ENCODE results near the gene LSM7. TPM values are rescaled to one million over a fixed set of nuclear protein-coding genes. Genes with fewer than 3 reads are reported as not detected.
A peak's percentile ranks its signal among the peaks of the same experiment; 100 is the strongest.

The LSM7 gene
- total RNA-seq, 1 experiment from 2014 or later = 97.3 TPM

DNA sequence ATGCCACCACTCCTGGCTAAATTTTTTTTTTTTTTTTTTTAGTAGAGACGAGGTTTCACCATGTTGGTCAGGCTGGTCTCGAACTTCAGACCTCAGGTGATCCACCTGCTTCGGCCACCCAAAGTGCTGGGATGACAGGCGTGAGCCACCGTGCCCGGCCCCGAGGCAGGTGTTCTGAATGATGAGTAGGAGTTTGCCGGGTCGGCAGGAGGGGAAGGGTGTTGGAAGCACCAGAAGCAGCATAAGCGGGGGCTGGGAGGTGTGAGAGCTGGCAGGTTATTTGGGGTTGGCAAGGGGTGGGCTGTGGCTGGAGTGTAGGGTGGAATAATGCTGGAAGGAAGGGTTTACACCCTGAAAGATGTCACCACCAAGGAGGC, 1.9 kb upstream of the LSM7 start:
- BruUV-seq (replicated peaks) = no TSS peak
- no peak overlapping the region for H3K4me3 ChIP-seq (ENCODE audit: low read depth in 2 of 2, low read length in 2 of 2)
- ATAC-seq (no peak), DNase-seq (ENCODE audit: low read depth, low spot score) (no peak)
- TF ChIP-seq, protein P1, sequence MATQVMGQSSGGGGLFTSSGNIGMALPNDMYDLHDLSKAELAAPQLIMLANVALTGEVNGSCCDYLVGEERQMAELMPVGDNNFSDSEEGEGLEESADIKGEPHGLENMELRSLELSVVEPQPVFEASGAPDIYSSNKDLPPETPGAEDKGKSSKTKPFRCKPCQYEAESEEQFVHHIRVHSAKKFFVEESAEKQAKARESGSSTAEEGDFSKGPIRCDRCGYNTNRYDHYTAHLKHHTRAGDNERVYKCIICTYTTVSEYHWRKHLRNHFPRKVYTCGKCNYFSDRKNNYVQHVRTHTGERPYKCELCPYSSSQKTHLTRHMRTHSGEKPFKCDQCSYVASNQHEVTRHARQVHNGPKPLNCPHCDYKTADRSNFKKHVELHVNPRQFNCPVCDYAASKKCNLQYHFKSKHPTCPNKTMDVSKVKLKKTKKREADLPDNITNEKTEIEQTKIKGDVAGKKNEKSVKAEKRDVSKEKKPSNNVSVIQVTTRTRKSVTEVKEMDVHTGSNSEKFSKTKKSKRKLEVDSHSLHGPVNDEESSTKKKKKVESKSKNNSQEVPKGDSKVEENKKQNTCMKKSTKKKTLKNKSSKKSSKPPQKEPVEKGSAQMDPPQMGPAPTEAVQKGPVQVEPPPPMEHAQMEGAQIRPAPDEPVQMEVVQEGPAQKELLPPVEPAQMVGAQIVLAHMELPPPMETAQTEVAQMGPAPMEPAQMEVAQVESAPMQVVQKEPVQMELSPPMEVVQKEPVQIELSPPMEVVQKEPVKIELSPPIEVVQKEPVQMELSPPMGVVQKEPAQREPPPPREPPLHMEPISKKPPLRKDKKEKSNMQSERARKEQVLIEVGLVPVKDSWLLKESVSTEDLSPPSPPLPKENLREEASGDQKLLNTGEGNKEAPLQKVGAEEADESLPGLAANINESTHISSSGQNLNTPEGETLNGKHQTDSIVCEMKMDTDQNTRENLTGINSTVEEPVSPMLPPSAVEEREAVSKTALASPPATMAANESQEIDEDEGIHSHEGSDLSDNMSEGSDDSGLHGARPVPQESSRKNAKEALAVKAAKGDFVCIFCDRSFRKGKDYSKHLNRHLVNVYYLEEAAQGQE (IDR thresholded peaks at IDR 0.05; ENCODE audit: insufficient read depth in 1 of 2, low read depth in 2 of 2, low read length in 1 of 2) = no peak
- H3K36me3 ChIP-seq (ENCODE audit: control insufficient read depth, insufficient read depth, low read length) = peaks cover 3% of the 10 kb centered on the region; the same call in 1 of the 2 replicates
- intact Hi-C loops (cut with micrococcal nuclease; ENCODE audit: unreplicated experiment) (no loop called here), in situ Hi-C loops (cut with HindIII; ENCODE audit: low pct_unique_long_range_greater_than_20kb, low sequenced_read_pairs) (no loop called here)
- ChIA-PET POLR2A (interaction anchor here (0.6 kb wide), 1 partner anchor 33 kb away, joined by 5 read pairs; no protein-coding TSS in a partner anchor), CTCF (interaction anchor here (0.6 to 1.1 kb wide), 2 partner anchors 14 to 91 kb away, joined by 3 read pairs; no protein-coding TSS in a partner anchor)
- H3K27ac ChIP-seq (ENCODE audit: low read length) = no peak overlapping the region
- no peaks in the 10 kb centered on the region for H3K27me3 ChIP-seq (ENCODE audit: control insufficient read depth, insufficient read depth, low read length)
- no peaks in the 10 kb centered on the region for H3K9me3 ChIP-seq (ENCODE audit: control insufficient read depth, insufficient read depth, low read depth, low read length)
- H3K4me1 ChIP-seq (ENCODE audit: control insufficient read depth, insufficient read depth, low read length) = peaks cover 14% of the 10 kb centered on the region

DNA sequence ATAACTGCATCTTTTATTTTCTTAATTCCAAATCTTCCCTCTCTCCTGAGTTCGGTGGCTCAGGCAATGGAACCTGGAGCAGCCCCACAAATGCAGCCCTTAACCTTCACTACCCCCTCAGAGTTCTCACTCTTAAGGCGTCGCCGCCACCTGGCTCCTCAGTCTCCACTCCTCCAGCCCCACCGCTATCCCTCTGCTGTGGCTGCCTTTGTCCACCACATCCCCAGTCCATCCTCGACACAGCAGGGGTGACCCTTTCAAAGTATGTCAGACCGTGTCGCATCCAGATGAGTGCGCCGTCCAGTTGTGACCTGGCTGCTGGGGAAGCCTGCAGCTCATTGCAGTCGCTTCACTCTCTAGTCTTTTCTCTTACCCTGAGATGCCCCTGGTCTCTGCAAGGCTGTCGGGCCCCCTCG, 1.1 kb upstream of the LSM7 start:
- intact Hi-C loops (cut with micrococcal nuclease; ENCODE audit: unreplicated experiment) = no loop called here
- in situ Hi-C loops (cut with HindIII; ENCODE audit: low pct_unique_long_range_greater_than_20kb, low sequenced_read_pairs) = no loop called here
- H3K36me3 ChIP-seq (ENCODE audit: control insufficient read depth, insufficient read depth, low read length) = peaks cover 3% of the 10 kb centered on the region; the same call in 1 of the 2 replicates
- H3K27me3 ChIP-seq (ENCODE audit: control insufficient read depth, insufficient read depth, low read length) = no peaks in the 10 kb centered on the region
- ATAC-seq (no peak), DNase-seq (ENCODE audit: low read depth, low spot score) (no peak)
- no TSS peak for BruUV-seq (replicated peaks)
- CTCF ChIA-PET = interaction anchor here (0.6 to 1.1 kb wide), 3 partner anchors 13 to 169 kb away, joined by 3 to 6 read pairs (median 3); no protein-coding TSS in a partner anchor
- H3K9me3 ChIP-seq (ENCODE audit: control insufficient read depth, insufficient read depth, low read depth, low read length) = no peaks in the 10 kb centered on the region
- peaks cover 14% of the 10 kb centered on the region for H3K4me1 ChIP-seq (ENCODE audit: control insufficient read depth, insufficient read depth, low read length)
- peak overlapping the region; percentile 85 to 93 for H3K4me3 ChIP-seq (ENCODE audit: low read depth in 2 of 2, low read length in 2 of 2)
- TF ChIP-seq TCF7L2 (IDR thresholded peaks at IDR 0.05; ENCODE audit: low read depth, low read length) (no peak), SIN3A (IDR thresholded peaks at IDR 0.05; ENCODE audit: borderline replicate concordance, insufficient read depth, low read depth, low read length) (no peak), POLR2AphosphoS5 (IDR thresholded peaks at IDR 0.05; ENCODE audit: low read depth, low read length) (no peak)
- TF ChIP-seq, protein P1 (IDR thresholded peaks at IDR 0.05; ENCODE audit: insufficient read depth in 1 of 2, low read depth in 2 of 2, low read length in 1 of 2) = no peak
- POLR2A ChIA-PET = interaction anchor here (0.6 kb wide), 1 partner anchor 34 kb away, joined by 5 read pairs; no protein-coding TSS in a partner anchor
- H3K27ac ChIP-seq (ENCODE audit: low read length) = peak overlapping the region; percentile 93

DNA sequence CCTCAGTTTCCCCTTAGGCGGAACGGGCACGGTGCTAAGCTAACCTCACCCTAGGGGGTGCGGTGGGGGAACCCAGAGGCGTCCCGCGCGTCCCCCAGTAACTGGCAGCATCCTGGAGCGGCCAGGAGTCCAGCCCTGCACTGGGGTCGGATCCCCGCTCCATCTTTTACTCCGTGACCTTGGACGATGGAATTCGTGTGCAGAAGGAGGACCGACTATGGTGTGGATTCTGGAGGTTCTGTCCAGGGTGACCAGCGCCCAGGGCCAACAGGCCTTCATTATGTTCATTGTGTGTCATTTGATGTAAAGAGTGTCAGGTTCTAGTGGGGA, 728 bp upstream of the LSM7 start:
- DNase-seq (ENCODE audit: low read depth, low spot score) (no peak), ATAC-seq (0 out of 2 replicates have a peak, but pooled peaks have one; percentile 7)
- H3K27ac ChIP-seq (ENCODE audit: low read length) = peak overlapping the region; percentile 93
- POLR2A ChIA-PET = no interaction called here
- H3K36me3 ChIP-seq (ENCODE audit: control insufficient read depth, insufficient read depth, low read length) = peaks cover 3% of the 10 kb centered on the region; the same call in 1 of the 2 replicates
- no peaks in the 10 kb centered on the region for H3K9me3 ChIP-seq (ENCODE audit: control insufficient read depth, insufficient read depth, low read depth, low read length)
- H3K27me3 ChIP-seq (ENCODE audit: control insufficient read depth, insufficient read depth, low read length) = no peaks in the 10 kb centered on the region
- peaks cover 14% of the 10 kb centered on the region for H3K4me1 ChIP-seq (ENCODE audit: control insufficient read depth, insufficient read depth, low read length)
- peak overlapping the region; percentile 85 to 93 for H3K4me3 ChIP-seq (ENCODE audit: low read depth in 2 of 2, low read length in 2 of 2)
- intact Hi-C loops (cut with micrococcal nuclease; ENCODE audit: unreplicated experiment) (no loop called here), in situ Hi-C loops (cut with HindIII; ENCODE audit: low pct_unique_long_range_greater_than_20kb, low sequenced_read_pairs) (no loop called here)
- TF ChIP-seq SIN3A (IDR thresholded peaks at IDR 0.05; ENCODE audit: borderline replicate concordance, insufficient read depth, low read depth, low read length) = no peak
- TF ChIP-seq, protein P1 (IDR thresholded peaks at IDR 0.05; ENCODE audit: insufficient read depth in 1 of 2, low read depth in 2 of 2, low read length in 1 of 2) = no peak
- TF ChIP-seq TCF7L2 (IDR thresholded peaks at IDR 0.05; ENCODE audit: low read depth, low read length) = no peak
- TF ChIP-seq, protein P2, sequence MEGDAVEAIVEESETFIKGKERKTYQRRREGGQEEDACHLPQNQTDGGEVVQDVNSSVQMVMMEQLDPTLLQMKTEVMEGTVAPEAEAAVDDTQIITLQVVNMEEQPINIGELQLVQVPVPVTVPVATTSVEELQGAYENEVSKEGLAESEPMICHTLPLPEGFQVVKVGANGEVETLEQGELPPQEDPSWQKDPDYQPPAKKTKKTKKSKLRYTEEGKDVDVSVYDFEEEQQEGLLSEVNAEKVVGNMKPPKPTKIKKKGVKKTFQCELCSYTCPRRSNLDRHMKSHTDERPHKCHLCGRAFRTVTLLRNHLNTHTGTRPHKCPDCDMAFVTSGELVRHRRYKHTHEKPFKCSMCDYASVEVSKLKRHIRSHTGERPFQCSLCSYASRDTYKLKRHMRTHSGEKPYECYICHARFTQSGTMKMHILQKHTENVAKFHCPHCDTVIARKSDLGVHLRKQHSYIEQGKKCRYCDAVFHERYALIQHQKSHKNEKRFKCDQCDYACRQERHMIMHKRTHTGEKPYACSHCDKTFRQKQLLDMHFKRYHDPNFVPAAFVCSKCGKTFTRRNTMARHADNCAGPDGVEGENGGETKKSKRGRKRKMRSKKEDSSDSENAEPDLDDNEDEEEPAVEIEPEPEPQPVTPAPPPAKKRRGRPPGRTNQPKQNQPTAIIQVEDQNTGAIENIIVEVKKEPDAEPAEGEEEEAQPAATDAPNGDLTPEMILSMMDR (IDR thresholded peaks at IDR 0.05) = no peak
- TF ChIP-seq POLR2AphosphoS5 (IDR thresholded peaks at IDR 0.05; ENCODE audit: low read depth, low read length) = no peak
- CTCF ChIA-PET = interaction anchor here (0.6 to 1.1 kb wide), 2 partner anchors 13 to 169 kb away, joined by 3 to 6 read pairs; no protein-coding TSS in a partner anchor
- BruUV-seq (replicated peaks) = no TSS peak

Measured in Panc1 (cell line).